ENCODE measurements around the gene FKBP5.

GRCh38 chr6:35541836-35542235 is 146.9 kb downstream of the FKBP5 start:
- TF ChIP-seq CTCF (IDR thresholded peaks at IDR 0.05; ENCODE audit: poor library complexity): no peak
- no peak for TF ChIP-seq EZH2 (IDR thresholded peaks at IDR 0.05; ENCODE audit: borderline replicate concordance)
- no peak for TF ChIP-seq EZH2phosphoT487 (IDR thresholded peaks at IDR 0.05; ENCODE audit: low read depth, severe bottlenecking, unreplicated experiment)
